ENCODE results near the gene TSPAN19. TPM values are rescaled to one million over a fixed set of nuclear protein-coding genes. Genes with fewer than 3 reads are reported as not detected.

TSPAN19 gene
- total and polyA plus RNA-seq, 9 of the 15 experiments (the other 6 are each of a cell fraction or from before 2014, with no cell fraction given): not detected

DNA sequence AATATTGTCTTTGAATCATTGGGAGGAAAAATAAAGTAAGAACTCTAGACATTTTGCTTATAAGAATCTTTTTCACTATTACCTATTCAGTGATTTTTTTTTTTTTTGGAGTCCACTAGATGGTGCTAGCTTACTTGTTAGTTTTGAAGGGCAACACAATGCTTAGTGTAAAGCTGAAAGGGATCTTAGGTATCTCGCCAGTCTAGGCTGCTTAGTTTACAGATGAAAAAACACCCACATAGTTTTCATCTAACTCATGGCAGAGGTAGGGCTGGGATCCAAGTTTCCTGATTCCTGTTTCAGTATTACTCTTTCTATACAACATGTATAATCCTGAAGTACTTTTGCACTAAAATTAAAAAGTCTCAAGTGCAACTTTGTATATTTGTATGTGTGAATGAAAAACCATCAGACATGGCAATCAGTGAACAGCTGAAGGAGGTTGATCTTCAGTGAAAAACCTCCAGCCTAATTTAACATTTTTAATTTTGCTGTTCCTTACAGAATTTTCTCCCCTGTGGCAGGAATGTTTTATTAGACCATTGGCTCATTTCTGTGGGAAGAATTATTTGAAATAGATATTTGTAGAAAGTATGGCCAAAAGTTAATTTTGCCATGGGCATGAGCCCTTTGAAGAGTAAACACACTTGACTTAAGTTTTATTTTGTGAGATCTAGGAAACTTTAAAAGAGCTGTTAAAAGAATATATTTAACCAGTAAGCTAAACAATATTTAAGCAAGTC, 40.8 kb upstream of the TSPAN19 start:
- Histone ChIP-seq H3K4me2 (ENCODE audit: insufficient read depth, low read length) (no peak overlapping the region), H2AFZ (ENCODE audit: low read depth, low read length) (no peak overlapping the region), H3K4me3 (no peak overlapping the region), H3K36me3 (ENCODE audit: control insufficient read depth, insufficient read depth, low read length) (no peaks in the 10 kb centered on the region), H3K4me1 (replicated peaks in 1 of 2; ENCODE audit: control insufficient read depth in 2 of 2, insufficient read depth in 2 of 2, low read length in 2 of 2) (no peaks in the 10 kb centered on the region), H3K79me2 (ENCODE audit: control insufficient read depth, insufficient read depth, low read length) (no peaks in the 10 kb centered on the region), H3K27ac (ENCODE audit: extremely low read depth, low read depth, low read length) (no peak overlapping the region), H3K9me1 (ENCODE audit: control insufficient read depth, insufficient read depth, low read length) (no peaks in the 10 kb centered on the region), H3K9me3 (replicated peaks; ENCODE audit: control insufficient read depth, insufficient read depth, low read depth, low read length) (no peaks in the 10 kb centered on the region), H3K27me3 (ENCODE audit: control insufficient read depth in 2 of 2, insufficient read depth in 2 of 2, low read length in 2 of 2) (no peaks in the 10 kb centered on the region), H3K9ac (ENCODE audit: insufficient read depth in 1 of 2, low read depth in 2 of 2, low read length in 2 of 2) (no peak overlapping the region), H4K20me1 (replicated peaks; ENCODE audit: control insufficient read depth, insufficient read depth, low read length) (no peaks in the 10 kb centered on the region)
- CTCF ChIA-PET (ENCODE audit: low intra/inter-chr PET ratio): interaction anchor here (0.7 kb wide), 1 partner anchor 374 kb away, joined by 4 read pairs; no protein-coding TSS in a partner anchor
- ATAC-seq (no peak), FAIRE-seq (no peak), DNase-seq (ENCODE audit: extremely low read depth in 1 of 4, low spot score in 3 of 4) (peak in 2 of 4 experiments; percentile 1 to 2)
- intact Hi-C loops (cut with micrococcal nuclease) (no loop called here), in situ Hi-C loops (cut with MboI) (no loop called here)
- no TSS peak for BruUV-seq (replicated peaks)
- TF ChIP-seq RAD21 (CRISPR knock-in tag; conservative IDR thresholded peaks at IDR 0.05 in 1 of 2, IDR thresholded peaks at IDR 0.05 in 1 of 2) (peak; percentile 24 to 31; a peak in 3 of 4 replicates), KDM4B (IDR thresholded peaks at IDR 0.05; ENCODE audit: borderline replicate concordance in 2 of 2, low read depth in 1 of 2) (no peak), RBM34 (IDR thresholded peaks at IDR 0.05; ENCODE audit: borderline replicate concordance, insufficient read depth, low read length) (no peak), CTCF (IDR thresholded peaks at IDR 0.05 in 2 of 3, conservative IDR thresholded peaks at IDR 0.05 in 1 of 3; ENCODE audit: insufficient read depth in 2 of 3, low read depth in 1 of 3, low read length in 3 of 3) (peak in 2 of 3 experiments; percentile 9 to 30; a peak in 2 of 6 replicates)
- TF ChIP-seq, protein P1, sequence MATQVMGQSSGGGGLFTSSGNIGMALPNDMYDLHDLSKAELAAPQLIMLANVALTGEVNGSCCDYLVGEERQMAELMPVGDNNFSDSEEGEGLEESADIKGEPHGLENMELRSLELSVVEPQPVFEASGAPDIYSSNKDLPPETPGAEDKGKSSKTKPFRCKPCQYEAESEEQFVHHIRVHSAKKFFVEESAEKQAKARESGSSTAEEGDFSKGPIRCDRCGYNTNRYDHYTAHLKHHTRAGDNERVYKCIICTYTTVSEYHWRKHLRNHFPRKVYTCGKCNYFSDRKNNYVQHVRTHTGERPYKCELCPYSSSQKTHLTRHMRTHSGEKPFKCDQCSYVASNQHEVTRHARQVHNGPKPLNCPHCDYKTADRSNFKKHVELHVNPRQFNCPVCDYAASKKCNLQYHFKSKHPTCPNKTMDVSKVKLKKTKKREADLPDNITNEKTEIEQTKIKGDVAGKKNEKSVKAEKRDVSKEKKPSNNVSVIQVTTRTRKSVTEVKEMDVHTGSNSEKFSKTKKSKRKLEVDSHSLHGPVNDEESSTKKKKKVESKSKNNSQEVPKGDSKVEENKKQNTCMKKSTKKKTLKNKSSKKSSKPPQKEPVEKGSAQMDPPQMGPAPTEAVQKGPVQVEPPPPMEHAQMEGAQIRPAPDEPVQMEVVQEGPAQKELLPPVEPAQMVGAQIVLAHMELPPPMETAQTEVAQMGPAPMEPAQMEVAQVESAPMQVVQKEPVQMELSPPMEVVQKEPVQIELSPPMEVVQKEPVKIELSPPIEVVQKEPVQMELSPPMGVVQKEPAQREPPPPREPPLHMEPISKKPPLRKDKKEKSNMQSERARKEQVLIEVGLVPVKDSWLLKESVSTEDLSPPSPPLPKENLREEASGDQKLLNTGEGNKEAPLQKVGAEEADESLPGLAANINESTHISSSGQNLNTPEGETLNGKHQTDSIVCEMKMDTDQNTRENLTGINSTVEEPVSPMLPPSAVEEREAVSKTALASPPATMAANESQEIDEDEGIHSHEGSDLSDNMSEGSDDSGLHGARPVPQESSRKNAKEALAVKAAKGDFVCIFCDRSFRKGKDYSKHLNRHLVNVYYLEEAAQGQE (IDR thresholded peaks at IDR 0.05; ENCODE audit: borderline replicate concordance): 0 out of 2 replicates have a peak, but pooled peaks have one; percentile 10
- TF ChIP-seq, protein P1 (CRISPR knock-in tag; IDR thresholded peaks at IDR 0.05; ENCODE audit: low read depth): no peak
- WGBS (ENCODE audit: insufficient coverage, low coverage, missing lambda C conversion rate): 0% methylated on average over 1 of the region's 1 CpG
- POLR2A ChIA-PET: no interaction called here

Data from K562 (cell line).